HCT116 (cell line): ENCODE data around the gene TMPRSS7. TPM values are rescaled to one million over a fixed set of nuclear protein-coding genes. Genes with fewer than 3 reads are reported as not detected.

Experiments used
- ATAC-seq: fragments of 200-7000 bp; cut with Tn5 transposase; 2 replicates; pipeline ENCODE4 v1.9.1; 2020; ENCODE audit warnings: mild to moderate bottlenecking, moderate library complexity
- BruUV-seq: library from RNA; stranded (reverse); fragments of 400-500 nt; replicated peaks from 2 replicates; lab custom pipeline; 2021; lab: Mats Ljungman, UMichigan
- CTCF ChIA-PET: fragments of 300-600 bp; sonication (Branson Sonifier 250); formaldehyde crosslinking; loops from one replicate; lab custom pipeline; 2021; ENCODE audit warnings: antibody characterized with exemption; lab: Charles Lee
- POLR2A ChIA-PET: fragments of 300-600, 350-600 bp; sonication (Branson Sonifier 250); formaldehyde crosslinking; loops from one replicate; lab custom pipeline; 2021; ENCODE audit warnings: antibody characterized with exemption; lab: Charles Lee
- RAD21 ChIA-PET, 2 experiments: fragments of 300-600 bp; sonication (Branson Sonifier 250); formaldehyde crosslinking; loops; one replicate each; lab custom pipeline; 2023; ENCODE audit warnings: low total read pairs in 2 of 2; ENCODE audit not compliant: uncharacterized antibody in 2 of 2, unreplicated experiment in 2 of 2, low non-redundant PET in 1 of 2; lab: Charles Lee
- DNase-seq: peaks from one replicate; pipeline ENCODE4 v3.0.0-alpha.2; 2010; ENCODE audit warnings: low read depth, low spot score
- H2AFZ ChIP-seq: fragments of 200-600 bp; shearing (Covaris generic), sonication (generic); 2 replicates; pipeline ENCODE4 v1.6.1; 2017; ENCODE audit warnings: low read depth, mixed run types, mixed read lengths, antibody characterized with exemption, low read length; ENCODE audit not compliant: poor library complexity, severe bottlenecking
- H3K27ac ChIP-seq: 2 replicates; pipeline ENCODE4 v1.5.1; 2012; ENCODE audit warnings: low read depth, low read length
- H3K27me3 ChIP-seq: fragments of 200-600 bp; sonication (generic); 2 replicates; pipeline ENCODE4 v1.6.1; 2016; ENCODE audit warnings: mixed run types, low read length, mixed read lengths; ENCODE audit not compliant: insufficient read depth
- H3K36me3 ChIP-seq, 2 experiments: fragments of 200-500 bp in 1 of 2; fragments of 200-600 bp in 1 of 2; sonication (Bioruptor generic) in 1 of 2; sonication (generic) in 1 of 2; 2 replicates each; pipeline versions ENCODE4 v1.5.1 to v1.6.1; 2014 to 2016; ENCODE audit warnings: low read length in 2 of 2, inconsistent platforms in 1 of 2, mixed read lengths in 1 of 2, mixed run types in 1 of 2; ENCODE audit not compliant: insufficient read depth in 2 of 2, control insufficient read depth in 1 of 2
- H3K4me1 ChIP-seq, 2 experiments: fragments of 200-600 bp in 1 of 2; sonication (generic) in 1 of 2; 2 replicates each; pipeline versions ENCODE4 v1.5.1 to v1.6.1; 2012 to 2017; ENCODE audit warnings: low read length in 2 of 2, inconsistent platforms in 1 of 2, mild to moderate bottlenecking in 1 of 2, mixed read lengths in 1 of 2, mixed run types in 1 of 2, moderate library complexity in 1 of 2; ENCODE audit not compliant: insufficient read depth in 2 of 2, control insufficient read depth in 1 of 2
- H3K4me2 ChIP-seq: fragments of 200-600 bp; sonication (generic); 2 replicates; pipeline ENCODE4 v1.6.1; 2017; ENCODE audit warnings: mixed run types, low read length, mixed read lengths
- H3K4me3 ChIP-seq, 2 experiments: fragments of 200-600 bp in 1 of 2; sonication (generic) in 1 of 2; replicated peaks in 1 of 2; 2 replicates each; pipeline ENCODE4 v1.5.1; 2011 to 2016; ENCODE audit warnings: low read length in 2 of 2, control low read depth in 1 of 2, low read depth in 1 of 2, mild to moderate bottlenecking in 1 of 2, mixed read lengths in 1 of 2, mixed run types in 1 of 2
- H3K79me2 ChIP-seq: fragments of 200-600 bp; sonication (generic); 2 replicates; pipeline ENCODE4 v1.6.1; 2017; ENCODE audit warnings: mild to moderate bottlenecking, mixed run types, low read length, moderate library complexity, mixed read lengths; ENCODE audit not compliant: insufficient read depth
- H3K9ac ChIP-seq: fragments of 200-600 bp; sonication (generic); 2 replicates; pipeline ENCODE4 v1.6.1; 2016; ENCODE audit warnings: low read length, mixed read lengths
- H3K9me2 ChIP-seq: fragments of 200-600 bp; sonication (generic), shearing (Covaris generic); 2 replicates; pipeline ENCODE4 v1.6.1; 2017; ENCODE audit warnings: mixed run types, mild to moderate bottlenecking, moderate library complexity; ENCODE audit not compliant: insufficient read depth
- H3K9me3 ChIP-seq, 2 experiments: fragments of 200-500 bp in 1 of 2; fragments of 200-600 bp in 1 of 2; sonication (Bioruptor generic) in 1 of 2; sonication (generic) in 1 of 2; 2 replicates each; pipeline ENCODE4 v1.6.1; 2014 to 2017; ENCODE audit warnings: low read length in 2 of 2, mixed read lengths in 2 of 2, inconsistent platforms in 1 of 2, low read depth in 1 of 2, mild to moderate bottlenecking in 1 of 2, mixed run types in 1 of 2, moderate library complexity in 1 of 2; ENCODE audit not compliant: control insufficient read depth in 1 of 2, insufficient read depth in 1 of 2
- H4K20me1 ChIP-seq: fragments of 200-600 bp; sonication (generic), shearing (Covaris generic); 2 replicates; pipeline ENCODE4 v1.6.1; 2017; ENCODE audit warnings: mixed run types, mild to moderate bottlenecking, moderate library complexity; ENCODE audit not compliant: insufficient read depth
- CEBPB ChIP-seq: IDR thresholded peaks from 2 replicates; pipeline ENCODE4 v1.6.1; 2012; ENCODE audit warnings: low read depth
- EZH2 ChIP-seq: fragments of 200-600 bp; sonication (generic); IDR thresholded peaks from 2 replicates; pipeline ENCODE4 v1.6.1; 2017; ENCODE audit warnings: antibody characterized with exemption, mixed run types
- EZH2phosphoT487 ChIP-seq: fragments of 200-600 bp; IDR thresholded peaks from 2 replicates; pipeline ENCODE4 v1.6.1; 2018; ENCODE audit warnings: antibody characterized with exemption, borderline replicate concordance
- JUND ChIP-seq: IDR thresholded peaks from 2 replicates; pipeline ENCODE4 v1.6.1; 2012
- MAX ChIP-seq: IDR thresholded peaks from 2 replicates; pipeline ENCODE4 v1.6.1; 2012
- POLR2AphosphoS5 ChIP-seq: IDR thresholded peaks from 2 replicates; pipeline ENCODE4 v1.6.1; 2011; ENCODE audit warnings: mild to moderate bottlenecking, low read depth, low read length, moderate library complexity
- REST ChIP-seq: IDR thresholded peaks from 2 replicates; pipeline ENCODE4 v1.6.1; 2012; ENCODE audit warnings: low read depth
- SIN3A ChIP-seq: IDR thresholded peaks from 2 replicates; pipeline ENCODE4 v1.6.1; 2012; ENCODE audit warnings: low read depth
- TCF7L2 ChIP-seq: IDR thresholded peaks from 2 replicates; pipeline ENCODE4 v1.7.0; 2011; ENCODE audit warnings: borderline replicate concordance, inconsistent platforms; ENCODE audit not compliant: insufficient read depth, insufficient read length; ENCODE audit errors: extremely low read depth
- ZNF274 ChIP-seq: fragments of 200-500 bp; sonication (Bioruptor generic); IDR thresholded peaks from 2 replicates; pipeline ENCODE4 v1.6.1; 2014; ENCODE audit warnings: mild to moderate bottlenecking, low read depth, low read length, inconsistent platforms
- intact Hi-C: fragments of 100-400 bp; cut with micrococcal nuclease; formaldehyde crosslinking; loops from 2 replicates; pipeline ENCODE4 v1.10.0; 2022
- total RNA-seq: library from RNA; stranded (reverse); gene quantifications from one replicate; pipeline ENCODE4 v1.2.1, GENCODE V29; 2021; ENCODE audit not compliant: unreplicated experiment

TMPRSS7 gene
- total RNA-seq, 1 experiment from 2014 or later: not detected

- peaks cover 0 to 22% of the 10 kb centered on the region in 2 experiments; a peak in 2 of 4 replicates for H3K4me1 ChIP-seq
- POLR2A ChIA-PET: no interaction called here
- H3K9me3 ChIP-seq: no peaks in the 10 kb centered on the region
- no peaks in the 10 kb centered on the region for H3K36me3 ChIP-seq
- no TSS peak for BruUV-seq
- H3K4me2 ChIP-seq: no peak overlapping the region
- H3K4me3 ChIP-seq: no peak overlapping the region
- TF ChIP-seq CEBPB (no peak), REST (no peak), POLR2AphosphoS5 (no peak), EZH2phosphoT487 (no peak)
- no peaks in the 10 kb centered on the region for H3K79me2 ChIP-seq
- CTCF ChIA-PET: interaction anchor here (1.0 kb wide), 1 partner anchor 21 kb away, joined by 3 read pairs; no protein-coding TSS in a partner anchor
- H3K9ac ChIP-seq: no peak overlapping the region
- ATAC-seq (no peak), DNase-seq (no peak)
- no peaks in the 10 kb centered on the region for H3K27me3 ChIP-seq
- H2AFZ ChIP-seq: no peak overlapping the region
- no peaks in the 10 kb centered on the region for H4K20me1 ChIP-seq
- RAD21 ChIA-PET: no interaction called here
- H3K9me2 ChIP-seq: no peaks in the 10 kb centered on the region
- H3K27ac ChIP-seq: no peak overlapping the region
- intact Hi-C loops: no loop called here
Measured at GRCh38 chr3:112009670-112010069, 24.9 kb upstream of the TMPRSS7 start.

GRCh38 chr3:112010636-112011035, 23.9 kb upstream of the TMPRSS7 start:
- no peaks in the 10 kb centered on the region for H3K27me3 ChIP-seq
- intact Hi-C loops: no loop called here
- CTCF ChIA-PET: interaction anchor here (0.7 to 1.0 kb wide), 3 partner anchors 22 to 32 kb away, joined by 3 read pairs; partner anchors contain the start of gene ABHD10

More at GRCh38 chr3:112010636-112011035, 23.9 kb upstream of the TMPRSS7 start:
- peaks cover 0 to 14% of the 10 kb centered on the region in 2 experiments; a peak in 2 of 4 replicates for H3K4me1 ChIP-seq
- H3K9me3 ChIP-seq: no peaks in the 10 kb centered on the region
- H3K27ac ChIP-seq: no peak overlapping the region
- ATAC-seq (no peak), DNase-seq (no peak)
- H4K20me1 ChIP-seq: no peaks in the 10 kb centered on the region
- no peak overlapping the region for H3K4me3 ChIP-seq
- no peak overlapping the region for H3K4me2 ChIP-seq
- ChIA-PET RAD21 (no interaction called here), POLR2A (no interaction called here)
- no peak overlapping the region for H3K9ac ChIP-seq
- no peaks in the 10 kb centered on the region for H3K79me2 ChIP-seq
- BruUV-seq: no TSS peak
- no peak for TF ChIP-seq JUND
- TF ChIP-seq MAX: no peak
- TF ChIP-seq SIN3A: no peak
- TF ChIP-seq TCF7L2: no peak
- TF ChIP-seq ZNF274: no peak
- no peak for TF ChIP-seq EZH2
- TF ChIP-seq CEBPB: no peak
- TF ChIP-seq POLR2AphosphoS5: no peak
- H3K9me2 ChIP-seq: no peaks in the 10 kb centered on the region
- no peak overlapping the region for H2AFZ ChIP-seq
- H3K36me3 ChIP-seq: no peaks in the 10 kb centered on the region
